Hepatocyte (in vitro differentiated cells): ENCODE measurements around the gene RAB3C.

ENCODE experiments used
- EZH2 ChIP-seq: fragments of 200-600 bp; sonication (generic); IDR thresholded peaks from 2 replicates; pipeline ENCODE4 v1.6.1; 2016; ENCODE audit warnings: antibody characterized with exemption, mild to moderate bottlenecking, borderline replicate concordance
- EZH2phosphoT487 ChIP-seq: fragments of 200-600 bp; sonication (generic); IDR thresholded peaks from one replicate; pipeline ENCODE4 v1.6.1; 2018; ENCODE audit warnings: antibody characterized with exemption, mild to moderate bottlenecking, low read depth, moderate library complexity; ENCODE audit not compliant: unreplicated experiment, severe bottlenecking
- TF ChIP-seq, protein P1 (sequence below): fragments of 200-600 bp; sonication (generic); IDR thresholded peaks from 2 replicates; pipeline ENCODE4 v1.5.1; 2016; ENCODE audit warnings: antibody characterized with exemption, mild to moderate bottlenecking; ENCODE audit not compliant: poor library complexity

DNA sequence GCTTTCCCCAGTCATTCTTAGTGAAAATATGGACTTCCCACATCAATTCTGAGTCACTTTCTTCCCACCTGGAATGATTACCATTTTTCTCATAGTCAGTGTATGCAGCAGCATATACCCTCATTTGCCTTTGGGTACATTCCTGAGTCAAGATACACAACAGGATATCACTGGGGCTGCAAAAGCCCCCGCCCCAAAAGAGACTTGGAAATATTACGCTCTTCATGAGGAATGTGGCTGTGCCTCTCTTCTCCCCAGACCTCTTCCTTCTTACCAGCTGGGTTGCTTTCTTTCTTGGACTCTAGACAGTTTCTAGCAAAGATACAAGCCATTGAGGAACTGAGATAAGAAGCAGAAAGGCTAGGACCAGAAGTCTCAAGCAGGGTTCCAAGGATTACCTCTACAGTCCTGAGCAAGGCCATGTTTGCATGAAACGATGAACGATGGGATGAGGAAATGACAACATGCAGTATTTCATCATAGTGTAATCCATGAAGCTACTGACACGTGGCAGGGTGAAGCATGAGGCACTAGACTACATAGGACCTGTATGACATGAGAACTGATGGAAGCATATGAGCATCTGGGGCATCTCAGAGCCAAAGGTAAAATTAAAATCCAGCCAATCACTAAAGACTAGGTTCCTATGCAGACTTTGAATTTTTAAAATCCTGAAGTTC is 218.1 kb downstream of the RAB3C start:
- TF ChIP-seq, protein P1, sequence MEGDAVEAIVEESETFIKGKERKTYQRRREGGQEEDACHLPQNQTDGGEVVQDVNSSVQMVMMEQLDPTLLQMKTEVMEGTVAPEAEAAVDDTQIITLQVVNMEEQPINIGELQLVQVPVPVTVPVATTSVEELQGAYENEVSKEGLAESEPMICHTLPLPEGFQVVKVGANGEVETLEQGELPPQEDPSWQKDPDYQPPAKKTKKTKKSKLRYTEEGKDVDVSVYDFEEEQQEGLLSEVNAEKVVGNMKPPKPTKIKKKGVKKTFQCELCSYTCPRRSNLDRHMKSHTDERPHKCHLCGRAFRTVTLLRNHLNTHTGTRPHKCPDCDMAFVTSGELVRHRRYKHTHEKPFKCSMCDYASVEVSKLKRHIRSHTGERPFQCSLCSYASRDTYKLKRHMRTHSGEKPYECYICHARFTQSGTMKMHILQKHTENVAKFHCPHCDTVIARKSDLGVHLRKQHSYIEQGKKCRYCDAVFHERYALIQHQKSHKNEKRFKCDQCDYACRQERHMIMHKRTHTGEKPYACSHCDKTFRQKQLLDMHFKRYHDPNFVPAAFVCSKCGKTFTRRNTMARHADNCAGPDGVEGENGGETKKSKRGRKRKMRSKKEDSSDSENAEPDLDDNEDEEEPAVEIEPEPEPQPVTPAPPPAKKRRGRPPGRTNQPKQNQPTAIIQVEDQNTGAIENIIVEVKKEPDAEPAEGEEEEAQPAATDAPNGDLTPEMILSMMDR, result no peak
- TF ChIP-seq EZH2 (no peak), EZH2phosphoT487 (no peak)
